HUES6 (cell line): Measurements from ENCODE around the gene CEP57L1.

Experiments used
- H3K27ac ChIP-seq: 2 replicates; pipeline ENCODE4 v1.7.0; 2013; ENCODE audit warnings: low read depth, mild to moderate bottlenecking, low read length, inconsistent platforms
- H3K27me3 ChIP-seq: 2 replicates; pipeline ENCODE4 v1.6.1; 2013; ENCODE audit warnings: low read length; ENCODE audit not compliant: control insufficient read depth, insufficient read depth
- H3K36me3 ChIP-seq: 2 replicates; pipeline ENCODE4 v1.6.1; 2013; ENCODE audit warnings: low read length; ENCODE audit not compliant: control insufficient read depth, insufficient read depth
- H3K4me1 ChIP-seq: 2 replicates; pipeline ENCODE4 v1.6.1; 2013; ENCODE audit warnings: low read length; ENCODE audit not compliant: control insufficient read depth, insufficient read depth
- H3K4me3 ChIP-seq: 2 replicates; pipeline ENCODE4 v1.5.1; 2013; ENCODE audit warnings: low read depth, low read length
- H3K9ac ChIP-seq: one replicate; pipeline ENCODE4 v1.6.1; 2013; ENCODE audit warnings: mild to moderate bottlenecking, low read length
- H3K9me3 ChIP-seq: 2 replicates; pipeline ENCODE4 v1.6.1; 2013; ENCODE audit warnings: low read depth, low read length; ENCODE audit not compliant: control insufficient read depth, insufficient read depth

CEP57L1 gene

GRCh38 chr6:109192865-109193264 is 97.6 kb downstream of the CEP57L1 start:
- Histone ChIP-seq H3K4me3 (no peak overlapping the region), H3K36me3 (no peaks in the 10 kb centered on the region), H3K9me3 (peaks cover 24% of the 10 kb centered on the region), H3K27me3 (no peaks in the 10 kb centered on the region), H3K9ac (no peak overlapping the region), H3K27ac (no peak overlapping the region), H3K4me1 (no peaks in the 10 kb centered on the region)

- H3K9ac ChIP-seq = no peak overlapping the region
- peaks cover 24% of the 10 kb centered on the region for H3K9me3 ChIP-seq
- no peaks in the 10 kb centered on the region for H3K36me3 ChIP-seq
- no peak overlapping the region for H3K4me3 ChIP-seq
- no peaks in the 10 kb centered on the region for H3K27me3 ChIP-seq
- no peak overlapping the region for H3K27ac ChIP-seq
- H3K4me1 ChIP-seq = no peaks in the 10 kb centered on the region
These were observed 99.6 kb downstream of the CEP57L1 start for GRCh38 chr6:109194880-109195279.

- no peak overlapping the region for H3K4me3 ChIP-seq
- H3K4me1 ChIP-seq = no peaks in the 10 kb centered on the region
- H3K27ac ChIP-seq = no peak overlapping the region
- H3K9ac ChIP-seq = no peak overlapping the region
- H3K9me3 ChIP-seq = peaks cover 10% of the 10 kb centered on the region
- no peaks in the 10 kb centered on the region for H3K27me3 ChIP-seq
- H3K36me3 ChIP-seq = no peaks in the 10 kb centered on the region
These were observed 101.8 kb downstream of the CEP57L1 start for GRCh38 chr6:109197061-109197460.

- H3K9ac ChIP-seq = no peak overlapping the region
- H3K4me1 ChIP-seq = no peaks in the 10 kb centered on the region
- H3K9me3 ChIP-seq = no peaks in the 10 kb centered on the region
- H3K27ac ChIP-seq = no peak overlapping the region
- no peaks in the 10 kb centered on the region for H3K27me3 ChIP-seq
- H3K4me3 ChIP-seq = no peak overlapping the region
- H3K36me3 ChIP-seq = no peaks in the 10 kb centered on the region
These were observed 107.3 kb downstream of the CEP57L1 start for GRCh38 chr6:109202409-109203264.

GRCh38 chr6:109204511-109204910 is 109.2 kb downstream of the CEP57L1 start:
- H3K9me3 ChIP-seq = no peaks in the 10 kb centered on the region

GRCh38 chr6:109212683-109213082 is 117.4 kb downstream of the CEP57L1 start:
- Histone ChIP-seq H3K27me3 (no peaks in the 10 kb centered on the region), H3K36me3 (no peaks in the 10 kb centered on the region), H3K27ac (no peak overlapping the region), H3K4me1 (no peaks in the 10 kb centered on the region), H3K9ac (no peak overlapping the region), H3K4me3 (no peak overlapping the region), H3K9me3 (no peaks in the 10 kb centered on the region)

More at GRCh38 chr6:109204511-109204910, 109.2 kb downstream of the CEP57L1 start:
- Histone ChIP-seq H3K27ac (no peak overlapping the region), H3K27me3 (no peaks in the 10 kb centered on the region), H3K36me3 (no peaks in the 10 kb centered on the region), H3K9ac (no peak overlapping the region), H3K4me1 (no peaks in the 10 kb centered on the region), H3K4me3 (no peak overlapping the region)
